Measurements from ENCODE around the gene ERC2. TPM values are rescaled to one million over a fixed set of nuclear protein-coding genes. Genes with fewer than 3 reads are reported as not detected.

ERC2 gene
- total and polyA plus RNA-seq, 2 of the 8 experiments (the other 6 are each of a cell fraction or from before 2014, with no cell fraction given) = 16.4 to 22.8 TPM

GRCh38 chr3:55662683-55663082 is 805.6 kb downstream of the ERC2 start (continued):
- no peak for TF ChIP-seq JUN (IDR thresholded peaks at IDR 0.05; ENCODE audit: low read depth, low read length)
- no peak for TF ChIP-seq SIX5 (IDR thresholded peaks at IDR 0.05; ENCODE audit: low read depth, low read length)

Data from H1 (cell line).